ENCODE results near the gene SLTM.
"Not testable (repeated sequence)": the region's sequence is repeated elsewhere in the genome, so short reads cannot be mapped to it uniquely, and the experiment has no call there.

SLTM gene

GRCh38 chr15:58933281-58934113, at the start of gene SLTM:
Gene SLTM (minus strand): TSS chr15:58933679. CDS start chr15:58933565, 114 bp downstream.
- DNase-seq (ENCODE audit: low read depth in 2 of 3, low spot score in 1 of 3), result peak; percentile 82 to 91 (median 89)

GRCh38 chr15:58983261-58983660, 49.8 kb upstream of the SLTM start:
- no peak for DNase-seq (ENCODE audit: low read depth in 2 of 3, low spot score in 1 of 3)

GRCh38 chr15:58981808-58982475, 48.5 kb upstream of the SLTM start:
- no peak for DNase-seq (ENCODE audit: low read depth in 2 of 3, low spot score in 1 of 3)

- no peak for DNase-seq (ENCODE audit: low read depth in 2 of 3, low spot score in 1 of 3)
Measured at GRCh38 chr15:58980351-58980939, 47.0 kb upstream of the SLTM start.

- DNase-seq (ENCODE audit: low read depth in 2 of 3, low spot score in 1 of 3), result no peak
Measured at GRCh38 chr15:58977887-58978286, 44.4 kb upstream of the SLTM start.

GRCh38 chr15:58967479-58967878, 34.0 kb upstream of the SLTM start:
- DNase-seq (ENCODE audit: low read depth in 2 of 3, low spot score in 1 of 3), result no peak

GRCh38 chr15:58966698-58967097, 33.2 kb upstream of the SLTM start:
- DNase-seq (ENCODE audit: low read depth in 2 of 3, low spot score in 1 of 3), result no peak

- no peak for DNase-seq (ENCODE audit: low read depth in 2 of 3, low spot score in 1 of 3)
Measured at GRCh38 chr15:58962662-58963565, 29.4 kb upstream of the SLTM start.

- no peak for DNase-seq (ENCODE audit: low read depth in 2 of 3, low spot score in 1 of 3)
Measured at GRCh38 chr15:58962136-58962535, 28.7 kb upstream of the SLTM start.

GRCh38 chr15:58958811-58959210, 25.3 kb upstream of the SLTM start:
- DNase-seq (ENCODE audit: low read depth in 2 of 3, low spot score in 1 of 3), result no peak

- DNase-seq (ENCODE audit: low read depth in 2 of 3, low spot score in 1 of 3), result peak; percentile 24 to 78 (median 42)
Measured at GRCh38 chr15:58957101-58957973, 23.9 kb upstream of the SLTM start.

GRCh38 chr15:58952751-58953150, 19.3 kb upstream of the SLTM start:
- no peak for DNase-seq (ENCODE audit: low read depth in 2 of 3, low spot score in 1 of 3)

- DNase-seq (ENCODE audit: low read depth in 2 of 3, low spot score in 1 of 3), result no peak
Measured at GRCh38 chr15:58951388-58952007, 18.0 kb upstream of the SLTM start.

- no peak for DNase-seq (ENCODE audit: low read depth in 2 of 3, low spot score in 1 of 3)
Measured at GRCh38 chr15:58947179-58947578, 13.7 kb upstream of the SLTM start.

GRCh38 chr15:58934974-58935373, 1.5 kb upstream of the SLTM start:
- not testable (repeated sequence) for DNase-seq (ENCODE audit: low read depth in 2 of 3, low spot score in 1 of 3)

GRCh38 chr15:58934521-58934920, 1.0 kb upstream of the SLTM start:
- no peak for DNase-seq (ENCODE audit: low read depth in 2 of 3, low spot score in 1 of 3)

GRCh38 chr15:58934114-58934447, 602 bp upstream of the SLTM start:
- DNase-seq (ENCODE audit: low read depth in 2 of 3, low spot score in 1 of 3), result no peak

- DNase-seq (ENCODE audit: low read depth in 2 of 3, low spot score in 1 of 3), result peak in 1 of 3 donors; percentile 5
Measured at GRCh38 chr15:58932710-58933280, 684 bp downstream of the SLTM start.

GRCh38 chr15:58931987-58932588, 1.4 kb downstream of the SLTM start:
- DNase-seq (ENCODE audit: low read depth in 2 of 3, low spot score in 1 of 3), result peak in 1 of 3 donors; percentile 11

Measured in stimulated activated CD4-positive, alpha-beta T cell treated with anti-CD3 and anti-CD28 coated beads, Interleukin-12 subunit alpha, Interleukin-12 subunit beta, amount 100 ng/mL, for 48 hours (primary cell).